Measurements from ENCODE around the gene RNF212B.

Gene RNF212B

DNA sequence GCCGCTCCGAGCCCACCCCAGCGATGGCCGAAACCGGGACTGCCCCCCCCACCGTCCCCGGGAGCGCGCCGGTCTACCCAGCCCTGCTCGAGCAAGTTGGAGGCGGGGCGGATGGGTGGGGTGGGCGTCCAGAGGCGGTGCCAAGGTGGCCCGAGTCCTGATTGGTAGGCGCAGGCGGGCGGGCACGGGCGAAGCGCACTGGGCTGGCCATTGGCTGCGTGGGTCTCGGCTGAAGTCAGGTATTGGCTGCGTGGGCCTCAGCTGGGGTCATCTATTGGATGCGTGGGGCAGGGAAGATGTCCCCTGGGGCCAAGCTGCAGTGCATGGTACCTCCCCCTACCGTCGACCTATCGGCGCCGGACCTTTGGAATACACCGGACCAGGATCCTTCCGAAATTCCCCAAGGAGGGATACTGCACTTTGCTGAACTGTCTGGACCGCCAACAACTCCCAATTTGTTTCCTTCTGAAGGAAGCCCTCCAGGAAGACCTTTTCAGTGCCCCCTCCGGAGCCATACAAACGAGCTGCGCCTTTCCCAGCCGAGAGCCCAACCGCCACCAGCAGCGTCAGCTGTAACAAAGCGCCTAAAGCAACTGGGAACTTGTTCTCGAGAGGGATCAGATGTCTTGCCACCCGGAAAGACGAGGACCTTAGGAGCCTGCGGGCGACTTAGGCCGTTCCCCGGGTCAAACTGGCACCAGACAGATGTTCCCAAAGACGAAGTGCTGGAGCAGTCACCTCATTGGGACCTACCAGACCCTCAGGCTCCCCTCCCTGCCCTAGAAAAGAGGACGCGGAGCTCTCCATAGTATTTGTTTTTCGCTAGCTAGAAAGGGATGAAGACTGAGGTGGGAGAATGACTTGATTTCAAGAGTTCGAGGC, 48.5 kb downstream of the RNF212B start, which contains the start of gene HOMEZ:
Gene HOMEZ, minus strand, starts transcription at position 113 of the 882 bp plus-strand sequence. CDS start 180 bp downstream, outside the sequence.
- H3K4me3 ChIP-seq (replicated peaks; ENCODE audit: low read depth, low read length): peak within 1 kb of the TSS; percentile 68
- TF ChIP-seq, protein P1, sequence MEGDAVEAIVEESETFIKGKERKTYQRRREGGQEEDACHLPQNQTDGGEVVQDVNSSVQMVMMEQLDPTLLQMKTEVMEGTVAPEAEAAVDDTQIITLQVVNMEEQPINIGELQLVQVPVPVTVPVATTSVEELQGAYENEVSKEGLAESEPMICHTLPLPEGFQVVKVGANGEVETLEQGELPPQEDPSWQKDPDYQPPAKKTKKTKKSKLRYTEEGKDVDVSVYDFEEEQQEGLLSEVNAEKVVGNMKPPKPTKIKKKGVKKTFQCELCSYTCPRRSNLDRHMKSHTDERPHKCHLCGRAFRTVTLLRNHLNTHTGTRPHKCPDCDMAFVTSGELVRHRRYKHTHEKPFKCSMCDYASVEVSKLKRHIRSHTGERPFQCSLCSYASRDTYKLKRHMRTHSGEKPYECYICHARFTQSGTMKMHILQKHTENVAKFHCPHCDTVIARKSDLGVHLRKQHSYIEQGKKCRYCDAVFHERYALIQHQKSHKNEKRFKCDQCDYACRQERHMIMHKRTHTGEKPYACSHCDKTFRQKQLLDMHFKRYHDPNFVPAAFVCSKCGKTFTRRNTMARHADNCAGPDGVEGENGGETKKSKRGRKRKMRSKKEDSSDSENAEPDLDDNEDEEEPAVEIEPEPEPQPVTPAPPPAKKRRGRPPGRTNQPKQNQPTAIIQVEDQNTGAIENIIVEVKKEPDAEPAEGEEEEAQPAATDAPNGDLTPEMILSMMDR (IDR thresholded peaks at IDR 0.05; ENCODE audit: low read length, missing control alignments): no peak
- DNase-seq (ENCODE audit: low read depth): peak; percentile 99

DNA sequence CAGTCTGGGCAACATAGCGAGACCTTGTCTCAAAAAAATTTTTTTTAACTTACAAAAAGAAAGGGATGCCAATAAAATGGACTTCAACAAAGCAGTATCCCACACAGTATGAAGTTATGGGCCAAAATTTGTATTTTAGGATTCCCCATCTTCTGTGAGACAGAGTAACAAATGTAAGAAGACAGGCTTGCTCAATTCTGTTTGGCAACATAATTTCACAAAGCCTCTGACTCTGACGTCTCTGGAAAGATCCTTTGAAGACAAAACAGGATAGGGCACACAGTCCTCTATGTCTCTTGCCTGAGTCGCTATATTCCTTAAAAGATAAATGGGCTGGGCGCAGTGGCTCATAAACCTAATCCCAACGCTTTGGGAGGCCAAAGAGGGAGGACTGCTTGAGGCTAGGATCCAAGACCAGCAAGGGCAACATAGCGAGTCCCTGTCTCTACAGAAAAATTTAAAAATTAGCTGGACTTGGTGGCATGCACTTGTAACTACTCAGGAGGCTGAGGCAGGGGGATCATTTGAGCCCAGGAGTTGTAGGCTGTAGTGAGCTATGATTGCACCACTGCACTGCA, 49.3 kb downstream of the RNF212B start:
- TF ChIP-seq, protein P1 (IDR thresholded peaks at IDR 0.05; ENCODE audit: low read length, missing control alignments): no peak
- peak; percentile 36 for DNase-seq (ENCODE audit: low read depth)
- H3K4me3 ChIP-seq (replicated peaks; ENCODE audit: low read depth, low read length): peak overlapping the region; percentile 68

DNA sequence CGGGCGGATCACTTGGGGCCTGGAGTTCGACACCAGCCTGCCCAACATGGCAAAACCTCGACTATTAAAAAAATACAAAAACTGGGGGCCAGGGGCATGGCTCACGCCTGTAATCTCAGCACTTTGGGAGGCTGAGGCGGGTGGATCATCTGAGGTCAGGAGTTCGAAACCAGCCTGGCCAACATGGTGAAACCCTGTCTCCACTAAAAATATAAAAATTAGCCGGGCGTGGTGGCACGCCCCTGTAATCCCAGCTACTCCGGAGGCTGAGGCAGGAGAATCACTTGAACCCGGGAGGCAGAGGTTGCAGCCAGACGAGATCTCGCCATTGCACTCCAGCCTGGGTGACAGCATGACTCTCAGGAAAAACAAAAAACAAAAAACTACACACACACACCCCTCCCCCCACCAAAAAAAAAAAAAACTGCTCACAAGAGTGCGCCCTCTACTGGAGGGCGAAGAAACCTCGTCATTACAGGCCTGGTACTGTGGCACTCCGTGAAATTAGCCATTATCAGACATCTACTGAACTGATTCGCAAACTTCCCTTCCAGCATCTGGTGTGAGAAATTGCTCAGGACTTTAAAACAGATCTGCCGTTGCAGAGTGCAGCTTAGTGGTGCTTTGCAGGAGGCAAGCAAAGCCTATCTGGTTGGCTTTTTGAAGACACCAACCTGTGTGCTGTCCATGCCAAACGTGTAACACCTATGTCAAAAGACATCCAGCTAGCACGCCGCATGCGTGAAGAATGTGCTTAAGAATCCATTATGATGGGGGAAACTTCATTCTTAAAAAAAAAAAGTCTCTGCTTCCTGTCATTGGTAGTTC, 57.2 kb downstream of the RNF212B start:
- DNase-seq (ENCODE audit: low read depth): peak; percentile 66
- TF ChIP-seq, protein P1 (IDR thresholded peaks at IDR 0.05; ENCODE audit: low read length, missing control alignments): peak; percentile 87
- no peak overlapping the region for H3K4me3 ChIP-seq (replicated peaks; ENCODE audit: low read depth, low read length)

DNA sequence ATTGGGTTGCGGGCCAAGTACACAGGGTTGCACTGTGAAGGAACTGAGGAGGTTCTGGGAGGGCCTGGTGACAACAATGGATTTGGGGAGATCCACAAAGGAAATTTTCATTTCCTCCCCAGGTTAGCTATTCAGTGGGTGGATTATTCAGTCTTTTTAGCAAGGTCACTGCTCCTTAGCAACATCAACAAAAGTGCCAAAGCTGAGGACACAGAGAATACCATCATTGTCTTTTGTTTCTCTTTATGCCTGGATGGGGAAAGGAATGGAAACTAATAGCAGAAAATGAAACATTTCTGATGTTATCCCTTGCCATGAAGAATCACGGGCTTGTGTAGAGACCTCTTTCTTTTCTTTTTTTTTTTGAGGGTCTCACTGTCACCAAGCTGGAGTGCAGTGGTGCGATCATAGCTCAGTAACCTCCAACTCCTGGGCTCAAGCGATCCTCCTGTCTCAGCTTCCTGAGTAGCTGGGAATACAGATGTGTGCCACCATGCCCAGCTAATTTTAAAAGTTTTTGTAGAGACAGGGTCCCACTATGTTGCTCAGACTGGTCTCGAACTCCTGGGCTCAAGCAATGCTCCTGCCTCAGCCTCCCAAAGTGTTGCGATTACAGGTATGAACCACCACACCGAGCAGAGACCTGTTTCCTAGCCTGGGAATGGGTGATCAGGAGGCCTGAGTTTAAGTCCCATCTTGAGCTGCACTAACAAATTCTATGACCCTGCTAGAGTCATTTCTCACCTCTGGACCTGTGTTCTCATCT, 58.5 kb downstream of the RNF212B start:
- DNase-seq (ENCODE audit: low read depth): no peak
- no peak overlapping the region for H3K4me3 ChIP-seq (replicated peaks; ENCODE audit: low read depth, low read length)

DNA sequence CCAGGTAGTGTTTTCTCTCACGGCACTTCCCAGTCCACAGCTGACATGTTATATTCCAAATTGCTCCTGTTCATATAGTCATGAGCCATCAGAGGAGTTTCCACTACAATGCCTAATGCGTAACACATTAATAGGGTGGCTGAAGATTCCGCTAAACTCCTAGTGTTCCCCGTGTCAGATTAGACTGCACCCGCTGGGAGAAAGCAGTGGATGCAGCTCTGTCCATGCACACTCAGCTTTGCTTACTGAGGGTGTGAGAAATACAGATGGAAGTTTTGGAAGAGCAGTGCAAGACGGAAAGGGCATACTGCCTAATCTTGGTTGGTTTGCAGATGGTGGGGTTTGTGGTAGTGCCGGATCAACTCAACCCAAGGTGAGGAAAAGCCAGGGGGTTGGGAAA, 59.4 kb downstream of the RNF212B start:
- DNase-seq (ENCODE audit: low read depth): no peak
- TF ChIP-seq, protein P1 (IDR thresholded peaks at IDR 0.05; ENCODE audit: low read length, missing control alignments): no peak
- no peak overlapping the region for H3K4me3 ChIP-seq (replicated peaks; ENCODE audit: low read depth, low read length)

More for the DNA sequence above, 58.5 kb downstream of the RNF212B start:
- TF ChIP-seq, protein P1 (IDR thresholded peaks at IDR 0.05; ENCODE audit: low read length, missing control alignments): no peak
